ENCODE data around the gene PDE4B. TPM values are rescaled to one million over a fixed set of nuclear protein-coding genes. Genes with fewer than 3 reads are reported as not detected.

The PDE4B gene
- total RNA-seq, 2 donors from 2014 or later, result 4.3 to 18.0 TPM

GRCh38 chr1:65773391-65774123, 19.1 kb upstream of the PDE4B start:
- no peak for DNase-seq
- H3K4me3 ChIP-seq (ENCODE audit: low read length), result no peak overlapping the region
- no peaks in the 10 kb centered on the region for H3K36me3 ChIP-seq (ENCODE audit: control insufficient read depth, insufficient read depth, low read length)
- no peak overlapping the region for H3K27ac Mint-ChIP-seq
- no peak for TF ChIP-seq CTCF (conservative IDR thresholded peaks at IDR 0.05)
- H3K27me3 Mint-ChIP-seq (ENCODE audit: insufficient read depth), result no peaks in the 10 kb centered on the region
- no peaks in the 10 kb centered on the region for H3K27me3 ChIP-seq (ENCODE audit: control insufficient read depth, insufficient read depth, low read length, poor library complexity, severe bottlenecking)
- WGBS, 2 experiments (ENCODE audit: insufficient coverage in 1 of 2, insufficient read length in 1 of 2), result 83% methylated on average over 3 of the region's 4 CpGs; no CpG with 5 or more reads in 1 of the 2 experiments
- H3K9me3 Mint-ChIP-seq, result peaks cover 3% of the 10 kb centered on the region
- H3K9ac ChIP-seq (ENCODE audit: extremely low read depth, low read length, poor library complexity, severe bottlenecking), result no peak overlapping the region
- no peaks in the 10 kb centered on the region for H3K36me3 Mint-ChIP-seq (ENCODE audit: low read depth)
- no peaks in the 10 kb centered on the region for H3K4me1 ChIP-seq (ENCODE audit: control insufficient read depth, insufficient read depth, low read length)
- H3K4me3 Mint-ChIP-seq, result no peak overlapping the region
- H3K4me1 Mint-ChIP-seq, result no peaks in the 10 kb centered on the region
- no peaks in the 10 kb centered on the region for H3K9me3 ChIP-seq (ENCODE audit: control insufficient read depth, low read length)
- H3K27ac ChIP-seq (ENCODE audit: low read depth, low read length), result no peak overlapping the region

GRCh38 chr1:65788762-65789161, 3.9 kb upstream of the PDE4B start:
- Mint-ChIP-seq H3K4me1 (no peaks in the 10 kb centered on the region), H3K36me3 (ENCODE audit: low read depth) (no peaks in the 10 kb centered on the region), H3K9me3 (peaks cover 5% of the 10 kb centered on the region), H3K27ac (no peak overlapping the region), H3K4me3 (no peak overlapping the region), H3K27me3 (ENCODE audit: insufficient read depth) (peaks cover 50% of the 10 kb centered on the region)
- peaks cover 6% of the 10 kb centered on the region for H3K9me3 ChIP-seq (ENCODE audit: control insufficient read depth, low read length)
- no peak for DNase-seq
- TF ChIP-seq CTCF (conservative IDR thresholded peaks at IDR 0.05), result no peak
- H3K9ac ChIP-seq (ENCODE audit: extremely low read depth, low read length, poor library complexity, severe bottlenecking), result no peak overlapping the region
- peaks cover 42% of the 10 kb centered on the region for H3K27me3 ChIP-seq (ENCODE audit: control insufficient read depth, insufficient read depth, low read length, poor library complexity, severe bottlenecking)
- H3K4me1 ChIP-seq (ENCODE audit: control insufficient read depth, insufficient read depth, low read length), result no peaks in the 10 kb centered on the region
- no peaks in the 10 kb centered on the region for H3K36me3 ChIP-seq (ENCODE audit: control insufficient read depth, insufficient read depth, low read length)
- H3K4me3 ChIP-seq (ENCODE audit: low read length), result no peak overlapping the region
- H3K27ac ChIP-seq (ENCODE audit: low read depth, low read length), result no peak overlapping the region

GRCh38 chr1:65791396-65791795, 1.3 kb upstream of the PDE4B start:
- TF ChIP-seq CTCF (conservative IDR thresholded peaks at IDR 0.05), result no peak
- Mint-ChIP-seq H3K27ac (no peak overlapping the region), H3K4me3 (no peak overlapping the region), H3K9me3 (peaks cover 5% of the 10 kb centered on the region), H3K36me3 (ENCODE audit: low read depth) (no peaks in the 10 kb centered on the region), H3K4me1 (no peaks in the 10 kb centered on the region), H3K27me3 (ENCODE audit: insufficient read depth) (peaks cover 71% of the 10 kb centered on the region)
- H3K27me3 ChIP-seq (ENCODE audit: control insufficient read depth, insufficient read depth, low read length, poor library complexity, severe bottlenecking), result peaks cover 68% of the 10 kb centered on the region
- WGBS, 2 experiments (ENCODE audit: insufficient coverage in 1 of 2, insufficient read length in 1 of 2), result 87 to 92% methylated on average over 2 to 4 of the region's 4 CpGs
- DNase-seq, result no peak
- no peaks in the 10 kb centered on the region for H3K36me3 ChIP-seq (ENCODE audit: control insufficient read depth, insufficient read depth, low read length)
- no peak overlapping the region for H3K27ac ChIP-seq (ENCODE audit: low read depth, low read length)
- no peak overlapping the region for H3K4me3 ChIP-seq (ENCODE audit: low read length)
- H3K9me3 ChIP-seq (ENCODE audit: control insufficient read depth, low read length), result peaks cover 6% of the 10 kb centered on the region
- no peak overlapping the region for H3K9ac ChIP-seq (ENCODE audit: extremely low read depth, low read length, poor library complexity, severe bottlenecking)
- no peaks in the 10 kb centered on the region for H3K4me1 ChIP-seq (ENCODE audit: control insufficient read depth, insufficient read depth, low read length)

Measured in endodermal cell (in vitro differentiated cells).